HG03378 (cell line): Measurements from ENCODE around the gene ELK3.

Source experiments
- ATAC-seq: cut with Tn5 transposase; IDR thresholded peaks from one replicate; pipeline ENCODE4 v1.9.1; 2021; ENCODE audit warnings: mild to moderate bottlenecking, moderate library complexity; ENCODE audit not compliant: unreplicated experiment

ELK3 gene

GRCh38 chr12:96187956-96188355 is 6.2 kb upstream of the ELK3 start:
- ATAC-seq = no peak

GRCh38 chr12:96189781-96190180 is 4.4 kb upstream of the ELK3 start:
- no peak for ATAC-seq

GRCh38 chr12:96190413-96191108 is 3.6 kb upstream of the ELK3 start:
- no peak for ATAC-seq

- no peak for ATAC-seq
Observed at GRCh38 chr12:96192926-96193573, 1.1 kb upstream of the ELK3 start.

- no peak for ATAC-seq
Observed at GRCh38 chr12:96194576-96194889, 358 bp downstream of the ELK3 start.

- peak; percentile 88 for ATAC-seq
Observed at GRCh38 chr12:96194971-96195844, 1.0 kb downstream of the ELK3 start.

GRCh38 chr12:96195845-96196451 is 1.8 kb downstream of the ELK3 start:
- ATAC-seq = no peak

- ATAC-seq = no peak
Observed at GRCh38 chr12:96196781-96197180, 2.6 kb downstream of the ELK3 start.

GRCh38 chr12:96197503-96198272 is 3.5 kb downstream of the ELK3 start:
- ATAC-seq = no peak

- no peak for ATAC-seq
Observed at GRCh38 chr12:96198965-96199364, 4.8 kb downstream of the ELK3 start.

- ATAC-seq = no peak
Observed at GRCh38 chr12:96199464-96199863, 5.3 kb downstream of the ELK3 start.

GRCh38 chr12:96201272-96202227 is 7.4 kb downstream of the ELK3 start:
- no peak for ATAC-seq

GRCh38 chr12:96204381-96204780 is 10.2 kb downstream of the ELK3 start:
- ATAC-seq = no peak

- no peak for ATAC-seq
Observed at GRCh38 chr12:96205908-96206307, 11.7 kb downstream of the ELK3 start.

- ATAC-seq = no peak
Observed at GRCh38 chr12:96206936-96207662, 12.9 kb downstream of the ELK3 start.

- ATAC-seq = no peak
Observed at GRCh38 chr12:96208346-96208745, 14.2 kb downstream of the ELK3 start.

- no peak for ATAC-seq
Observed at GRCh38 chr12:96208801-96209549, 14.8 kb downstream of the ELK3 start.

GRCh38 chr12:96210376-96211055 is 16.3 kb downstream of the ELK3 start:
- ATAC-seq = no peak
